A673 (cell line): ENCODE data around the gene CDK5RAP1.

Experiments
- EZH2 ChIP-seq: fragments of 200-600 bp; sonication (generic); IDR thresholded peaks from 2 replicates; pipeline ENCODE4 v1.6.1; 2017; ENCODE audit warnings: borderline replicate concordance, low read depth, mild to moderate bottlenecking, mixed read lengths, antibody characterized with exemption, low read length; ENCODE audit not compliant: poor library complexity, severe bottlenecking
- TF ChIP-seq, protein P1 (sequence below): fragments of 300-800, 200-600 bp; sonication (generic); conservative IDR thresholded peaks from 2 replicates; pipeline ENCODE4 v1.5.1; 2017; ENCODE audit warnings: low read depth, mild to moderate bottlenecking, antibody characterized with exemption, low read length, moderate library complexity, mixed read lengths

DNA sequence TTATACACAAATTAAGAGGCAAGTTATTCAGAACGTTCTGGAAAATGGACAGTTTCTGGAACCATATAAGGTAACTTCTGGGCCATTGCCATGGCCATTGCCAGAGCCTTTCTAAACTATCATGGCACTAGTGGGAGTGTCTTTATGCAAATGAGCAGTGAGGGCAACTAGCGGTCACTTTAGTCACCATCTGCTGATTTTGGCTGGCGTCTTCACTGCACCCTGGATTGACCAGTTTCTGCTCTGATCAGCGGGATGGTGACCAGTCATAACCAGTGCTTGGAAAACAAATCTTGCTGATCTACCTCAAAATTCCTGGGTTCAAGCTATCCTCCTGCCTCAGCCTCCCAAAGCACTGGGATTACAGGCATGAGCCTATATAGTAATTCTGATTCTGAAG is 49.5 kb upstream of the CDK5RAP1 start:
- TF ChIP-seq, protein P1, sequence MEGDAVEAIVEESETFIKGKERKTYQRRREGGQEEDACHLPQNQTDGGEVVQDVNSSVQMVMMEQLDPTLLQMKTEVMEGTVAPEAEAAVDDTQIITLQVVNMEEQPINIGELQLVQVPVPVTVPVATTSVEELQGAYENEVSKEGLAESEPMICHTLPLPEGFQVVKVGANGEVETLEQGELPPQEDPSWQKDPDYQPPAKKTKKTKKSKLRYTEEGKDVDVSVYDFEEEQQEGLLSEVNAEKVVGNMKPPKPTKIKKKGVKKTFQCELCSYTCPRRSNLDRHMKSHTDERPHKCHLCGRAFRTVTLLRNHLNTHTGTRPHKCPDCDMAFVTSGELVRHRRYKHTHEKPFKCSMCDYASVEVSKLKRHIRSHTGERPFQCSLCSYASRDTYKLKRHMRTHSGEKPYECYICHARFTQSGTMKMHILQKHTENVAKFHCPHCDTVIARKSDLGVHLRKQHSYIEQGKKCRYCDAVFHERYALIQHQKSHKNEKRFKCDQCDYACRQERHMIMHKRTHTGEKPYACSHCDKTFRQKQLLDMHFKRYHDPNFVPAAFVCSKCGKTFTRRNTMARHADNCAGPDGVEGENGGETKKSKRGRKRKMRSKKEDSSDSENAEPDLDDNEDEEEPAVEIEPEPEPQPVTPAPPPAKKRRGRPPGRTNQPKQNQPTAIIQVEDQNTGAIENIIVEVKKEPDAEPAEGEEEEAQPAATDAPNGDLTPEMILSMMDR: no peak
- TF ChIP-seq EZH2: no peak
